Measurements from ENCODE around the gene ARHGEF38.
"Not testable (repeated sequence)": the region's sequence is repeated elsewhere in the genome, so short reads cannot be mapped to it uniquely, and the experiment has no call there.

ARHGEF38 gene

DNA sequence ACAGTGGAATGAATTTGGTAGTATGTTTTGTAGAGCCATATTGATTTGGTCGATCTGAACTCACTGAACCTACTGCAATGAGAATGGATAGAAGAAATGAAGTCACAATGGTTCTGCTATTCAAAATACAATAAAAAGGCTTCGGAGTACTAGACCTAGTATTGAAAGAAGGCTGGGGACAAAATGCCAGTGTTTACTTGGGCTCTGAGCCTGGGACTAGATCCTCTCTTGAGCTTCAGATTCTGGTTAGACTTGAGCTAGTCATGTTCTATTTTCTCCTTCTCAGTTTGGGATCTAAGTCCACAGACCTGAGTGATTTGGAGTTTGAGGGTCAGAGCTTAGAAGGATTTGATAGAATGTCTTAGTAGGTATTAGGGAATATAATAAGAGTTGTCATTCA, 146.2 kb downstream of the ARHGEF38 start:
- no peak for DNase-seq (ENCODE audit: low read depth in 1 of 2, low spot score in 1 of 2)
- no peak for TF ChIP-seq JUND (IDR thresholded peaks at IDR 0.05; ENCODE audit: low read depth)
- in situ Hi-C loops (cut with HindIII; ENCODE audit: low pct_unique_long_range_greater_than_20kb, low sequenced_read_pairs), result no loop called here

- in situ Hi-C loops (cut with HindIII; ENCODE audit: low pct_unique_long_range_greater_than_20kb, low sequenced_read_pairs), result no loop called here
Measured at GRCh38 chr4:105707782-105708180, 155.4 kb downstream of the ARHGEF38 start.

GRCh38 chr4:105708181-105709080, 156.0 kb downstream of the ARHGEF38 start, which contains the start of the genes GSTCD and INTS12:
Gene GSTCD, plus strand, starts transcription at chr4:105708784. Its CDS starts 8,830 bp downstream, at chr4:105717614.
Gene INTS12, minus strand, starts transcription at chr4:105708689. Its CDS starts 8,684 bp downstream, at chr4:105700005.
- peak; percentile 39 to 93 for DNase-seq (ENCODE audit: low read depth in 1 of 2, low spot score in 1 of 2)
- in situ Hi-C loops (cut with HindIII; ENCODE audit: low pct_unique_long_range_greater_than_20kb, low sequenced_read_pairs), result no loop called here
- TF ChIP-seq JUND (IDR thresholded peaks at IDR 0.05; ENCODE audit: low read depth), result no peak

More at GRCh38 chr4:105707782-105708180, 155.4 kb downstream of the ARHGEF38 start:
- no peak for TF ChIP-seq JUND (IDR thresholded peaks at IDR 0.05; ENCODE audit: low read depth)
- no peak for DNase-seq (ENCODE audit: low read depth in 1 of 2, low spot score in 1 of 2)

DNA sequence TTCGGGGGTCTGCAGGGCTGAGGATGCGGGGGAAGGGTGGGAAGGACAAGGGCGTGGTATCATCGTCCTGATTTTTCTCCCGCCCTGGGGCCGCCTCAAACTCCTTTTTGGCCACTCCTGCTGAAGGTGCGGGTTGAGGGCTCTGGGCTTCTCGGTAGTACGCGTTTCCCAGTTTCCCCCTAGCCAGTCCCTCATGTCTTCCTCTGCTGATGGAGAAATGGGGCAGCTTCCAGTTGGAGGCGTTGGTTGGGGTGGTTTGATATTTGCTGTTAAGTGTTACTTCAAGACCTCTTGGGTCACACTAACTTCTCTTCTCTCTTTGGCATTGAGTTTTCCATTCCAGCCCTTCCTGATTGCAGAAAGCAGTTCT, 156.6 kb downstream of the ARHGEF38 start:
- peak in 1 of 2 experiments; percentile 24 for DNase-seq (ENCODE audit: low read depth in 1 of 2, low spot score in 1 of 2)
- in situ Hi-C loops (cut with HindIII; ENCODE audit: low pct_unique_long_range_greater_than_20kb, low sequenced_read_pairs), result no loop called here
- TF ChIP-seq JUND (IDR thresholded peaks at IDR 0.05; ENCODE audit: low read depth), result no peak

GRCh38 chr4:105710012-105710600, 157.7 kb downstream of the ARHGEF38 start:
- no peak for TF ChIP-seq JUND (IDR thresholded peaks at IDR 0.05; ENCODE audit: low read depth)
- DNase-seq (ENCODE audit: low read depth in 1 of 2, low spot score in 1 of 2), result no peak
- in situ Hi-C loops (cut with HindIII; ENCODE audit: low pct_unique_long_range_greater_than_20kb, low sequenced_read_pairs), result no loop called here

- DNase-seq (ENCODE audit: low read depth in 1 of 2, low spot score in 1 of 2), result peak in 1 of 2 experiments; percentile 42
- TF ChIP-seq JUND (IDR thresholded peaks at IDR 0.05; ENCODE audit: low read depth), result no peak
- in situ Hi-C loops (cut with HindIII; ENCODE audit: low pct_unique_long_range_greater_than_20kb, low sequenced_read_pairs), result no loop called here
Measured at GRCh38 chr4:105710678-105711077, 158.3 kb downstream of the ARHGEF38 start.

GRCh38 chr4:105712766-105713165, 160.3 kb downstream of the ARHGEF38 start:
- DNase-seq (ENCODE audit: low read depth in 1 of 2, low spot score in 1 of 2), result no peak
- in situ Hi-C loops (cut with HindIII; ENCODE audit: low pct_unique_long_range_greater_than_20kb, low sequenced_read_pairs), result no loop called here
- no peak for TF ChIP-seq JUND (IDR thresholded peaks at IDR 0.05; ENCODE audit: low read depth)

DNA sequence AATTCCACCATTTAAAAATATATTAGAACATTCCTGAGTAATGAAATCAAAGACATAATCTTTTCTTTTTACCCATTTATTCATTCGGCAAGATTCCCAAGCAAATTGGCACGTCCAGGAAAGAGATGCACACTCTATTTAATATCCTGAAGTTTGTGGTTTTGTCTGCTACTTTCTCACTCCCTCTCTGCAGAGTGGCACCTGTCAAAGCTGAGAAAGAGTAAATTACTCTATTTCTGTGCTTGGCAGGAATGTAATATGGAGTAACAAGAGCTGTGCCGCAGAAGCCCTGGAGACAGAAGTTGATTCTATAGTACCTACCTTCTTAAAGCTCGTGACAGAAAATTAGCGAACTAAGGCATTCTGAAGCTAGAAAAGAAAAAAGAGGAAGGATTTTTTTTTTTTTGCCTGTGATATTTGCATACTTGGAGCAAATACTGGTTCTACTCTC, 161.7 kb downstream of the ARHGEF38 start:
- in situ Hi-C loops (cut with HindIII; ENCODE audit: low pct_unique_long_range_greater_than_20kb, low sequenced_read_pairs), result no loop called here
- TF ChIP-seq JUND (IDR thresholded peaks at IDR 0.05; ENCODE audit: low read depth), result no peak
- DNase-seq (ENCODE audit: low read depth in 1 of 2, low spot score in 1 of 2), result peak in 1 of 2 experiments; percentile 17

DNA sequence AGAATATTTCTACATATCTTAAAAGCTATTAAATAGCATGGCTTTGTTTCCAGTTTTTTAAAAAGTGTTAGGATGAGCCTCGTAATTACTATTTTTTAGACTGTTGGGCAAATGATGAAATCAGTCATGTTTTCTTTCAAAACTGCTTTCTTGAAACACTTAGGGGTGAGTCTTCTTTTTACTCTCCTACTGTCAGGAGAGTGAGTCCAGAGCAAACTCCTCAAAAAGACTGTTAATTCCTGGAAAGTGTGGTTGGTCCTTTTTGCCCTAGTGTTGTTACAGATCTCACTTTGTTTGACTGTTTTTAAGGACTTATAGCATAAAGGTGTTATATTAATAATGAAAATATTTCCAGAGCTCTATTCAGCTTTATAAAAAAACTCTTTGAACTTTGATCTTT, 162.5 kb downstream of the ARHGEF38 start:
- no peak for DNase-seq (ENCODE audit: low read depth in 1 of 2, low spot score in 1 of 2)
- TF ChIP-seq JUND (IDR thresholded peaks at IDR 0.05; ENCODE audit: low read depth), result no peak
- in situ Hi-C loops (cut with HindIII; ENCODE audit: low pct_unique_long_range_greater_than_20kb, low sequenced_read_pairs), result no loop called here

GRCh38 chr4:105715692-105716278, 163.4 kb downstream of the ARHGEF38 start:
- no peak for TF ChIP-seq JUND (IDR thresholded peaks at IDR 0.05; ENCODE audit: low read depth)
- DNase-seq (ENCODE audit: low read depth in 1 of 2, low spot score in 1 of 2), result peak in 1 of 2 experiments; percentile 36

DNA sequence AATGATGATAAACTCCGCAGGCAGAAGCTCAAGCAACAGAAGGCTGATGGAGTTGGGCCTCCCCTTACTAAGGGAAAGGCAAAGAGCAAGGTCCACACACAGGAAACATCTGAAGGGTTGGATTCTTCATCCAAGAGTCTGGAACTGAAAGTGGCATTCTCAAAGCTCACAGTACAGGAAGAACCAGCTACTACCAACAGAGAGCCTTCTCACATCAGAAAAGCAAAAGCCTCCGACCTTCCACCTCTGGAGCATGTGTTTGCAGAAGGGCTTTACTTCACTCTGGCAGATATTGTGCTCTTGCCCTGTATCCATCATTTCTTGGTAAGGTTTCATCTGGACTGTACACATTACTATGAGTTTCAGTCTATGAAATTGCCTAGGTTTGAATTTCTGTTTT, 166.8 kb downstream of the ARHGEF38 start:
- in situ Hi-C loops (cut with HindIII; ENCODE audit: low pct_unique_long_range_greater_than_20kb, low sequenced_read_pairs), result no loop called here
- no peak for DNase-seq (ENCODE audit: low read depth in 1 of 2, low spot score in 1 of 2)
- TF ChIP-seq JUND (IDR thresholded peaks at IDR 0.05; ENCODE audit: low read depth), result no peak

More at GRCh38 chr4:105715692-105716278, 163.4 kb downstream of the ARHGEF38 start:
- in situ Hi-C loops (cut with HindIII; ENCODE audit: low pct_unique_long_range_greater_than_20kb, low sequenced_read_pairs), result no loop called here

DNA sequence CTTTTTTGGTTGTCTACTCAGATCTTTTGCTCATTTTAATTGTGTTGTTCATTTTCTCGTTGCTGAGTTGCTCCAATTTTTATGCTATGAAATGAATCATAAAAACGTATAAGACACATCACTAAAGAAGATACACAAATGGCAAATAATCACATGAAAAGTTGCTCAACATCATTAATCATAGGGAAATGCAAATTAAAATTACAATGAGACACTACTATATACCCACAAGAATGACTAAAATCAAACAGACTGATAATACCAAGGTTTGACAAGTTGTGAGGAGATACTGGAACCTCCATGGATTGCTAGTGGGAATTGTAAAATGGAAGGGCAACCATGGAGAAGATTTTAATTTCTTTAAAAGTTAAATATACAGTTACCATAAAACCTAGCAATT, 173.2 kb downstream of the ARHGEF38 start:
- in situ Hi-C loops (cut with HindIII; ENCODE audit: low pct_unique_long_range_greater_than_20kb, low sequenced_read_pairs), result no loop called here
- no peak for TF ChIP-seq JUND (IDR thresholded peaks at IDR 0.05; ENCODE audit: low read depth)
- no peak for DNase-seq (ENCODE audit: low read depth in 1 of 2, low spot score in 1 of 2)

DNA sequence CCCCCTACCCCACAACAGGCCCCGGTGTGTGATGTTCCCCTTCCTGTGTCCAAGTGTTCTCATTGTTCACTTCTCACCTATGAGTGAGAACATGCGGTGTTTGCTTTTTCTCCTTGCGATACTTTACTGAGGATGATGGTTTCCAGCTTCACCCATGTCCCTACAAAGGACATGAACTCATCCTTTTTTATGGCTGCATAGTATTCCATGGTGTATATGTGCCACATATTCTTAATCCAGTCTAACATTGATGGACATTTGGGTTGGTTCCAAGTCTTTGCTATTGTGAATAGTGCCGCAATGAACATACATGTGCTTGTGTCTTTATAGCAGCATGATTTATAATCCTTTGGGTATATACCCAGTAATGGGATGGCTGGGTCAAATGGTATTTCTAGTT, 177.5 kb downstream of the ARHGEF38 start:
- in situ Hi-C loops (cut with HindIII; ENCODE audit: low pct_unique_long_range_greater_than_20kb, low sequenced_read_pairs); DNase-seq (ENCODE audit: low read depth in 1 of 2, low spot score in 1 of 2): not testable (repeated sequence)
